Fibroblast of the conjunctiva (primary cell): Measurements from ENCODE around the gene EFNB2.

Experiments
- DNase-seq: peaks from one replicate; pipeline ENCODE4 v3.0.0-alpha.2; 2010; ENCODE audit warnings: low read depth

Gene EFNB2

DNA sequence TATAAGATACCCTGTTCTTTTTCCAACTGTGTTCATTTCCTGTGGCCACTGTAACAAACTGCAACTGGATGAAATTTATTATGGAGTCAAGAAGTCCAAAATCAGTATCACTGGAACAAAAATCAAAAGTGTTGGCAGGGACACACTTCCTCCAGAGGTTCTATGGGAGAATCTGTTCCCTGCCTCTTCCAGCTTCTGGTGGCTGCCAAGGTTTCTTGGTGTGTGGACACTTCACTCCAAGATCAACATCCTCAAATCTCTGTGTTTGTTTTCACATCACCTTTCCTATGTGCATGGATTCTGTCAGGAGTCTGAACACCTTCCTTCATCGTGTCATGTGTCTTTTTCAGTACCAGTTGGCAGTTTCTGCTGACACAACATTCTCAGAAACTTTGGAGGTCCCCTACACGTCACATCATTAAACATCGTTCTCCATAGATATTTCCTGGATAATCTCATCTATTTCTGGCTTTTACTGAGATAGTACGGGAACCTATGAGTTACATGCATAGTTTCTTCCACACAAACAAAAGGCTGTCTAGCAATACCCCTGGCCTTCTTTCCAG lies 15.2 kb upstream of the EFNB2 start:
- no peak for DNase-seq

DNA sequence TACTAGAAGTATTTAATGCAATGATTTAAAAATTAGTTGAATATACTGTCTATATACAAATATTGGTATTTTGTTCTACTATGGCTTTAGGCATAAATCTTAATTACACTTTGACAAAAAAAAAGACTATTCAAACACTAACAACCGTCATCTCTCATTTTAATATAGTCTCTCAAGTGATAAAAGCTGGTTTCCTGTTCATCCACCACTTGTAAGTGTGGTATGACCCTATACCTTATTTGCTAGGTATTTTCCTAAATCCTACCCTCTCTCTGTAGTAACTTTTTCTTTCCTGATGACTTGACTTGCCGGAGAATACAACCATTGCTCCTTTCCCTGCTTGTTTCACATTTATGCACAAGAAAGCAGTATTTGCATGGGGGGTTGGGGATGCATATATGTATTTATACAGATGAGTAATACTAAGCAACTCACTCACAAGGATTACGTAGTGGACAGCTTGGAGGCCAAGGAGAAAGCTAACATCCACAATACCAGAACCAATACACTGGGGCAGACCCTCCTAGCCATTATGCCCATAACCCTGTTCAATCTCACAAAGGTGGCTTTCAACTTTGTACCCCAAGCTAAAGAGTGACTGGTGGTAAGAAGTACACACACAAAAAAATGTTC lies 12.7 kb upstream of the EFNB2 start:
- DNase-seq = no peak

DNA sequence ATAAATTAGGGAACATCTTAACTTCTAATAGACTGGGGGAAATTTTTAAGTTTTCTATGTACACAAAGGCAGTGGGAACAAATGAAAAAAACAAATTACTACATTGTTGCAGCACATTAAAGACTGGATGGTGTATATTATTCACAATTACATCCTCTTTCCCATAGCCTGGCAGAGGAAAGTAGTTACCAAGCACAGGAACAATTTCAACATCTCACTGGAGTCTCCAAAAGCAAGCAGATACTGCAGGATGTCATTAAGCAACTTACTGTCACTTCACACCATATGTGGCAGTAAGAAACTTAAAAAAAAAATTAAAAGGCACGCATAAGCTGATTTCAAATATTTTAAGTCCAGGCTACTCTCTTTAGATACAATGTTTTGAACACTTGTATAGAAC lies 6.4 kb upstream of the EFNB2 start:
- no peak for DNase-seq

- no peak for DNase-seq
These were observed 5.2 kb upstream of the EFNB2 start for GRCh38 chr13:106540613-106541012.

DNA sequence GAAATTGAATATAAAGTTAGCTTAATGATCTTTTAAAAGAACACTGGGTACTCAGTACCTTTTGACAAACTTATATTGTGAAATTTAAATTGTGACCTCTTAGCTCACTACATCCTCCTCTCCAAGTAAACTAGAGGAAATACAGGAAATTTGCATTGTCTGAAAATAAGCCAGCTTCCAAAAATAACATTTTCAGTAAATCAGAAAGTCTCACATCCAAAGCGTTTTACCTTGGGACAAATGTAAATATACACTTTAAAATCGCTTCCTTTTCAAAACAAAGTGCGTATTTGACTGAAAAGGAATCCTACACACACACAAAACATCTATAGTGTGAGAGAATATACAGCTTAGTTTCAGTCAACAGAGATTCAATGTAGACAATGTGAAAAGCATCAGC lies 2.1 kb upstream of the EFNB2 start:
- DNase-seq = no peak

- peak; percentile 71 for DNase-seq
These were observed 977 bp upstream of the EFNB2 start for GRCh38 chr13:106536244-106537034.

GRCh38 chr13:106534639-106535551 lies 567 bp downstream of the EFNB2 start:
- no peak for DNase-seq

GRCh38 chr13:106533943-106534638 lies 1.4 kb downstream of the EFNB2 start:
- no peak for DNase-seq

DNA sequence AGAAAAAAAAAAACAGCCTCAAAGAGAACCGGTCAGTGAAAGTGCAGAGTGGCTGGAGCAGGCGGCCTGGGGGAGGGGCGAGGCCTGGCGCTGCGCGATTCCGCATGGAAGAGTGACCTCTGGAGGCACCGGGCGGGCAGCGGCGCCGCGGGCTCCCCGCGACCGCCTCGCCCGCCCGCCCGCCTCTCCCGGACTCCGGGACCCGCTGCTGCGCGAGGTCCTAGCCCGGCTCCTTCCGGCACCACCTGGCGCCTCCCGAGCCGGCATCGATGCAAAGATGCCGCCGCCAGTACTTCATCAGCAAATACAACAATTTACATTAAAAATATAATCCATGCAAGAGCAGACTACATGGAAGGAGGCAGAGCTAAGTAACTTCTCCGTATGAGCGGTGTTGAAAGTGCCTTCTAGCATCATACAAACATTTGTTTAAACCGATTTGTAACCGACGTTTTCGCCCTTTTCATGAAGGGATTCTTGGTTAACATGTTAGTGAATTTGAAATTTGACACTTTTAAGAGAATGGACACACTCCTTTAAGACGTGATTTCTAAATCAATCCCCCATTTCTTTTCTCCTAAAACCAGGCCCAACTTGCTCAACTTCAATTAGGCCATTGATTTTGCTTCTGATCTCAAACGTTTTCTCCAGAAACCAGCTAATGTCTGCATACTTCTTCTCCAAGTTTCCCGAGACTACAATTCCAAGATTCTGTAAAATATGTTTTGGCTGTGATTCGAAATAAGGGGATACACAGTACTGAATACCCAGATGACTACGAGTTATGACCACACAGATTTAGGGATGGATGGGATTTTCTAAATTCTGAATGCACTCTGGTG lies 2.1 kb downstream of the EFNB2 start:
- peak; percentile 70 for DNase-seq

- no peak for DNase-seq
These were observed 3.1 kb downstream of the EFNB2 start for GRCh38 chr13:106532111-106532929.

DNA sequence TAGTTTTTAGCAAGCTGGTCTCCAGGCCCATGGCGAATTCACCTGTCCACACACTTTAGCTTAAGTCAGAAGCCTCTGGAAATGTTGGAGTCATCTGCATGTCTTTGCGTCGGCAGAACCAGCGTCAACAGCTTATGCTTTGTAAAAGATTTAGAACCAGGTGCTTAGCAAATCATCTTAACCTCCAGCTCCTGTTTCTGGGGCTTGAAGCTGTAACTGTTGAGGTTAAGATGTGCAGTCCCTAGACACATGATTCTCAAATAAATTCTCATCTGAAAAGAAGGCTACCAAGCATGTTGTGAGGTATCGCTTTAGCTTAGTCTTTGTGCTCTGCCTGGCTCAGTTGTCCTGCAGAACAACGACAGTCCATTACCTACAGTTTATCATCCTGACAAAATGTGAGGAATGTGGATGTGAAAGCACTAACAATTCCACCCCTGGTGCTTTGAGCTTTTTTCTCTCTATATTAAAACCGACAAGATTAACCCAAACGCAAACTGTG lies 4.4 kb downstream of the EFNB2 start:
- no peak for DNase-seq

GRCh38 chr13:106530171-106530851 lies 5.2 kb downstream of the EFNB2 start:
- DNase-seq = no peak

- DNase-seq = no peak
These were observed 5.9 kb downstream of the EFNB2 start for GRCh38 chr13:106529415-106530170.

DNA sequence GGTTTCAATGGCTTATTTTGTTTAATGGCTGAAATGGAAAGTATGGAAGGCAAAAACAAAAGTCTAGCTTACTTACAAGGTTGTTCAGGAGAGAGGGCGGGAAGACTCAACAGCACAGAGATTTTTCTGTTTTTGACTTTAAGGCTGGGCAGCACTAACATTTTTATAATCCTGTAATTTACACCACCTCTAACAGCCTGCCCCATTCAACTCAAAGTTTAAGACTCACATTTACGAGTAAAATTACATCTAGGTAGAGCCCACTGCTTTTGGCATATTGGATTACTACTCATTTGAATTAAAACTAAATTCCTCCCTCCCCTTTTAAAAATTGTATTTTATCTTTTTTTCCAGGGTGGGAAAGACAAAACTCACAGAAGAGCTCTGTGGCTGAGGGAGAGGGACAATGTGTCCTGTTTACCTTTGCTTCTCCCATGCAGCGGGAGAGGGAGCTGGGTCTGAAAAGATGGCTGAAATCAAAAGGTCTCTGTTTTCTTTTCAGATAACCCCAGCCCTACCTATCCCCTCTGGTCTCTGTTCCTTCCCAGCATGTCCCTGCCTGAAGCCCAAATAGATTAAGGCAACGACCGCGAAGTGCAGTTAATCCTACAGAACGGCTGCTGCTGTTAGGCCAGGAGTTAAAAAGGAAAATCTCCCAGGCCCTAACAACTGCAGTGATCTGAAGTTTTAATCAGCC lies 6.6 kb downstream of the EFNB2 start:
- no peak for DNase-seq

GRCh38 chr13:106527826-106528225 lies 7.6 kb downstream of the EFNB2 start:
- DNase-seq = no peak

- no peak for DNase-seq
These were observed 8.0 kb downstream of the EFNB2 start for GRCh38 chr13:106527445-106527801.

- no peak for DNase-seq
These were observed 8.6 kb downstream of the EFNB2 start for GRCh38 chr13:106526738-106527444.
